ENCODE results near the gene NXPE3.
"Not testable (repeated sequence)": the region's sequence is repeated elsewhere in the genome, so short reads cannot be mapped to it uniquely, and the experiment has no call there.

NXPE3 gene

GRCh38 chr3:101851850-101852714, 73.1 kb downstream of the NXPE3 start:
- no peak for DNase-seq (ENCODE audit: low read depth in 2 of 2)

DNA sequence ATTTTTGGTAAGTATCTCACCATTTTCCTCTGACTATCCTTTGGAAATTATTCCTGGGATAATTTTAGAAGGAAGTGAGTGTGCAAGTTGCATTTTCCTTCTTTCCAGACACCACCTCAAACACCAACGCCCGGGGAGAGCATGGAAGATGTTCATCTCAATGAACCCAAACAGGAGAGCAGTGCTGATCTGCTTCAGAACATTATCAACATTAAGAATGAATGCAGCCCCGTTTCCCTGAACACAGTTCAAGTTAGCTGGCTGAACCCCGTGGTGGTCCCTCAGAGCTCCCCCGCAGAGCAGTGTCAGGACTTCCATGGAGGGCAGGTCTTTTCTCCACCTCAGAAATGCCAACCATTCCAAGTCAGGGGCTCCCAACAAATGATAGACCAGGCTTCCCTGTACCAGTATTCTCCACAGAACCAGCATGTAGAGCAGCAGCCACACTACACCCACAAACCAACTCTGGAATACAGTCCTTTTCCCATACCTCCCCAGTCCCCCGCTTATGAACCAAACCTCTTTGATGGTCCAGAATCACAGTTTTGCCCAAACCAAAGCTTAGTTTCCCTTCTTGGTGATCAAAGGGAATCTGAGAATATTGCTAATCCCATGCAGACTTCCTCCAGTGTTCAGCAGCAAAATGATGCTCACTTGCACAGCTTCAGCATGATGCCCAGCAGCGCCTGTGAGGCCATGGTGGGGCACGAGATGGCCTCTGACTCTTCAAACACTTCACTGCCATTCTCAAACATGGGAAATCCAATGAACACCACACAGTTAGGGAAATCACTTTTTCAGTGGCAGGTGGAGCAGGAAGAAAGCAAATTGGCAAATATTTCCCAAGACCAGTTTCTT, 74.2 kb downstream of the NXPE3 start:
- no peak for DNase-seq (ENCODE audit: low read depth in 2 of 2)

DNA sequence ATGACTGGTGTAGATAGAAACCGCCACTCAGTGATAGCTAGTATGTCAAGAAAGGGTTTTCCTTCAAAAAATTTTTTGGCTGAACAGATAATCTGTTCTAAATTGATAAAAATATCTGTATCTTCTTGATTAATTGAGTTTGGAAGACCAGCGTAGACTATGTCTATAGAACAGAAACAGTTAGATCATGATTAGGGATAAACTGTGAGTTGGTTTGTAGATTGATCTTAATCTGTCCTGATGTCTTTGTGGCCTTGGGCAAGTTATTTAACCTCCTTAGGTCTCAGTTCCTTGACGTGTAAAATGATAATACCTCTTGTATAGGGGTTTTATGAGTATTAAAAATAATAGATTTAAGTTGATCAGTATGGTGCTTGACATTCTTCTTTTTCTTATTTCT, 75.0 kb downstream of the NXPE3 start:
- DNase-seq (ENCODE audit: low read depth in 2 of 2): no peak

GRCh38 chr3:101854608-101855304, 75.7 kb downstream of the NXPE3 start:
- no peak for DNase-seq (ENCODE audit: low read depth in 2 of 2)

DNA sequence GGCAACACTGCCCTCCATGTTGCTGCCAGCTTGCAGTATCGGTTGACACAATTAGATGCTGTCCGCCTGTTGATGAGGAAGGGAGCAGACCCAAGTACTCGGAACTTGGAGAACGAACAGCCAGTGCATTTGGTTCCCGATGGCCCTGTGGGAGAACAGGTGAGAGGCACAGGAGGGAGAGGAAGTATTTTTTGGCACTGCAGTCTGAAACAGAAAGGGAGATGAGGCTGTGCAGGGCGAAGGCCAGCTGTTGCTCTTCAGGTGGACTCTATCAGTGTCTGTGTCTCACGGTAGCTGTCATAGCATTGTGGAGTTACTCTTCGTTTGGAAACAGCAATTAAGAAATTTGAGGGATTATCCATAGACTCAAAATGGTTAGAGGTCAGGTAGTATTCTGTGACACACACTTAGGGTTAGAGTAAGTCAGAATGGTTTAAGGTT, 78.3 kb downstream of the NXPE3 start:
- DNase-seq (ENCODE audit: low read depth in 2 of 2): no peak

- no peak for DNase-seq (ENCODE audit: low read depth in 2 of 2)
Measured at GRCh38 chr3:101858464-101859030, 79.5 kb downstream of the NXPE3 start.

GRCh38 chr3:101859882-101860448, 81.0 kb downstream of the NXPE3 start:
- no peak for DNase-seq (ENCODE audit: low read depth in 2 of 2)

DNA sequence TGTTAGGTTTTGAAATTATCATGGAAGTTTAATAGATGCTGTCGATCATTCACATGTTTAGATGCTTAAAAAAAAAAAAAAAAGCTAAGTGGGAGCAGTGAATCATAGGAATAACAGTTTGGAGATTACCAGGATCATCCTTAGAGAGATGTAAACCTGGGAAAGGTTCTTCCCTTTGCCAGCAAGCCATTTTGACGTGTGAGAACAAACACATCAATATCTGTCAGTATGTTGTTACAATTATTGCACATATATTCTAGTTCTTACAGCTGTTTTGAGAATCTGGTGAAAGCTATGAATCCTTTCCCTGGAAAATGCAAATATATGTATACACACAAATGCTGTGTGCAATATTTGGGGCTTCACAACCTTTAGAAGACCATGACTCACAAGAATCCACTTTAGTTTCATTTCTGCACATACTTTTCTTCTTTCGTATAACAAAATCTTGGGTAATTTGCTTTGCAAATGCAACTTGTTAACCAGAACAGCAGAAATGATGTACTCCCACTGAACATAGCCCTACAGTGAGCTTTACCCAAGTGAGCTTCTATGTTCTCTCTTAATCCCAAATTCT, 82.3 kb downstream of the NXPE3 start:
- no peak for DNase-seq (ENCODE audit: low read depth in 2 of 2)

- DNase-seq (ENCODE audit: low read depth in 2 of 2): no peak
Measured at GRCh38 chr3:101861789-101862415, 82.9 kb downstream of the NXPE3 start.

DNA sequence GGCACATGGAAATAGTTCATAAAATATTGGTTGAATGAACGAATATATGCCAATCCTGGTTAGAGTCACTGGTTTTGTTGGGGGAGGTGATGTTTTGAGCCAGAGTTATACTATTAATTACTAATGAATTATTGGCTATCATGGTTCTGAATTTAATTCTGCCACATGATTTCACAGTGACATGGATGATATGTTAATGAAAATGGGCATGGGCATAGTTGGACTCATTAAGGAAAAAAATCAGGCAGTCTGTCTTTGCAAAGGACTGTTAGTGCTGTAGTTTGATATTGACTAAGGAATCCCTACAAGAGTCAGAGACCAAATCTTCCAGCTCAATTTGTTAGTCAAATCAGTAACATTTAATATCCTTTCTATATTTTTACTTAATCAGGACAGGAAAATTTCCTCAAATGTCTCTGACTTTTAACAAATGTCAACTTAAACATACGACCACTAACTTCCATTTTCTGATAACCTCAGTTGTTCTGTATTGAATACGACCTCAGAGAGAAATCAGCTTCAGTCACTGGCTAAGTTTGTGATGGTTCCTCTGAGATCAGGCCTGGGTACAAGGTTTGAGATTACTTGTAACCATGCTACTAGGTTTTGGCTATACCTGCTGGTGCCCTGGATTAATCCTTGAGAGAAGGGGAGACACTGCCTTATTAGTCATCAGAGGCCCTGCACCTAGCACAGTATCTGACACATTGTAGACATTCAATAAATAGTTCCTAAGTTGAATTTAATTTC, 83.6 kb downstream of the NXPE3 start:
- no peak for DNase-seq (ENCODE audit: low read depth in 2 of 2)

DNA sequence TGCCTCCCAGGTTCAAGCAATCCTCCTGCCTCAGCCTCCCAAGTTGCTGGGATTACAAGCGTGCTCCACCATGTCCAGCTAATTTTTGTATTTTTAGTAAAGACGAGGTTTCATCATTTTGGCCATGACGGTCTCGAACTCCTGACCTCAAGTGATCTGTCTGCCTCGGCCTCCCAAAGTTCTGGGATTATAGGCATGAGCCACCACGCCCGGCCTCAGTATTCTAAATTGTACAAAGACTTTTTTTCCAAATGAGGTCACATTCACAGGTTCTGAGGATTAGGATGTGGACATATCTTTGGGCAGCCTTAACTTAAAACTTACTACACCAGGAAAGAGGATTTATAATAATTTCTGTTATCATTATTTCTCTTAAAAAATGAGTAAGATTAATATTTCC, 85.9 kb downstream of the NXPE3 start:
- DNase-seq (ENCODE audit: low read depth in 2 of 2): not testable (repeated sequence)

GRCh38 chr3:101865751-101866509, 86.9 kb downstream of the NXPE3 start:
- DNase-seq (ENCODE audit: low read depth in 2 of 2): no peak

DNA sequence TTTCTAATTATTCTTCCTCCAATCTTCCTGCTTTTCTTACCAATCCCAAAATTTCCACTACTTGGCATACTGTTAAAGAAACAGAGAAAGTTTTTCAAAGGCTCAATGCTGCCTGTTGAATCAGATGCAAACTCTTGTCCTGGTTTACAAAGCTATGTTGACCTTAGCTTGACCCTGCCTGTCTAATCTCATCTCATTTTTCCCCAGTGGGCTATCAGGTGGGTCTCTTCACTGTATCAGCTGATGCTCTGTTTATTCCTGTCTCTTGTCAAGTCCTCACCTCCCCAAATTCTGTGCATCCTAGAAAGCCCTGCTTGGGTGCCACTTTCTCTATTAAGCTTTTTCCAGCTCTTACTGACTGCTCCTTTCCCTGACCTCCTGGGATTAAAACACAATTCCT, 88.5 kb downstream of the NXPE3 start:
- no peak for DNase-seq (ENCODE audit: low read depth in 2 of 2)

GRCh38 chr3:101867996-101868395, 89.0 kb downstream of the NXPE3 start:
- no peak for DNase-seq (ENCODE audit: low read depth in 2 of 2)

- no peak for DNase-seq (ENCODE audit: low read depth in 2 of 2)
Measured at GRCh38 chr3:101868534-101869464, 89.8 kb downstream of the NXPE3 start.

DNA sequence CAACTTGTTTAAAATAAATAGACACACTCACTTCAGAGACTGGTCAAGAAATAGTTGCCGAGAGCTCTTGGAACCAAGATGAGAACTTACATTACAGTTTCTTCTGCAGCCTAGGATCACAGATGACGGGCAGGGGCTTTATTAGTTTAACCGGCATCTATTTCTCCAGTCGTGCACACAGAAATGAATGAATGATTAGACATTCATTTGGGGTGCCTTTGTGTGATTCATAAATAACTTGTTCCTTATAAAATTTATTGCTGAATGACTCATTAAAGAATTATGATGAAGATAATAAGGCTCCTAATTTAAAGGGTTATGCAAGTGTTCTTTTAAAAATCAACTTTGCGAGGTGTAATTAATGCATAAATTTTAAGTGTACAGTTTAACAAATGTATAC, 91.1 kb downstream of the NXPE3 start:
- no peak for DNase-seq (ENCODE audit: low read depth in 2 of 2)

DNA sequence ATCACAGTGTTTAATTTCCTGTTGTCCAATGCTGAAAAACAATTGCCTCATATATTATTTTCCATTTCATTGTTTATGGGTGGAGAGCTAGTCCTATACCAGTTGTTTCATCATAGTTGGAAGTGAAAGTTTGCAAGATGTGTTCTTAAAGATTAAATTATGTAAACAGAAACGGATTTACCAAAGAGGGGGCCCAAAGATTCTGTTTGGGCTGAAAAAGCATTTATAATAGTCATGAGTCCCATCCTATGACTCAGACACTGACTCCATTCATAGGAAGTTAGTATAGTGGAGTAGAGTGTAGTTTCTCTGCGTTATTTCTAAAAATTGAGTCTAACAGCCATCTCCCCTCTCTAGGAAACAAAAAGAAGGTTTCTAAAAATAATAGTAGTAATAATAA, 94.6 kb downstream of the NXPE3 start:
- no peak for DNase-seq (ENCODE audit: low read depth in 2 of 2)

DNA sequence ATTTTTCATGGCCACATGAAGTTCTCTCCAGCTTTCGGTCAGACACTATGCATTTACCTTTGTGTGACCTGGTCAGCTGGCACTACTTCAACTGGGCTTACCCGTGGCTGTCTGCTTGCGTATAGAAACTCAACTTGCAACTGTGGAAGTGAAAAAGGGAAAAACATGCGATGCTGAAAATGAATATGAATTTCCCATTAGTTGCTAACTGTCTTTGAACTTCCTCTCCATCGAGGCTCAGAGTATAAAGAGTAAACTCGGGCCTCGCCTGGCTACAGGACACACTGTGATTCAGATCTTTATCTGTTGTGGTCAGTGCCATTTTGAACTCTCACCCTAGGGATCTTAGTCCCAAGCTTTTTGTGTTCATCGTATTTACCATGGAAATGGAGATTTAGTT, 97.1 kb downstream of the NXPE3 start:
- no peak for DNase-seq (ENCODE audit: low read depth in 2 of 2)
